Suprapubic skin (tissue), 4 donors: Measurements from ENCODE around the gene CALCR. TPM values are rescaled to one million over a fixed set of nuclear protein-coding genes. Genes with fewer than 3 reads are reported as not detected.

ENCODE experiments used
- DNase-seq, 2 donors: peaks; one replicate each; pipeline ENCODE4 v3.0.0-alpha.2; 2019; ENCODE audit warnings: low spot score in 2 of 2
- H3K27ac ChIP-seq: fragments of 200-600 bp; sonication (generic); one replicate; pipeline ENCODE4 v1.5.1; 2019
- H3K27me3 ChIP-seq: fragments of 200-600 bp; sonication (generic); one replicate; pipeline ENCODE4 v1.5.1; 2019
- H3K36me3 ChIP-seq: fragments of 200-600 bp; sonication (generic); one replicate; pipeline ENCODE4 v1.5.1; 2019
- H3K4me1 ChIP-seq: fragments of 200-600 bp; sonication (generic); one replicate; pipeline ENCODE4 v1.5.1; 2019
- H3K4me3 ChIP-seq: fragments of 200-600 bp; sonication (generic); one replicate; pipeline ENCODE4 v1.5.1; 2019; ENCODE audit warnings: mild to moderate bottlenecking
- H3K9me3 ChIP-seq: fragments of 200-600 bp; sonication (generic); one replicate; pipeline ENCODE4 v1.5.1; 2019
- CTCF ChIP-seq, 2 donors: fragments of 200-600 bp in 1 of 2; fragments of 450-650 bp in 1 of 2; sonication (generic) in 1 of 2; IDR thresholded peaks; one replicate each; pipeline ENCODE4 v1.5.1; 2016 to 2019; ENCODE audit warnings: antibody characterized with exemption in 2 of 2, mild to moderate bottlenecking in 1 of 2, moderate library complexity in 1 of 2
- EP300 ChIP-seq: sonication (generic); formaldehyde crosslinking; IDR thresholded peaks from one replicate; pipeline ENCODE4 v1.6.1; 2017; ENCODE audit warnings: antibody characterized with exemption
- POLR2A ChIP-seq, 2 donors: fragments of 450-650 bp; IDR thresholded peaks; one replicate each; pipeline ENCODE4 v1.6.1; 2017; ENCODE audit warnings: antibody characterized with exemption in 2 of 2, mild to moderate bottlenecking in 2 of 2, moderate library complexity in 2 of 2
- POLR2AphosphoS5 ChIP-seq, 3 donors: sonication (generic); formaldehyde crosslinking; IDR thresholded peaks; one replicate each; pipeline ENCODE4 v1.6.1; 2017; ENCODE audit warnings: antibody characterized with exemption in 3 of 3
- WGBS: methylation state at CpG from one replicate; pipeline ENCODE4 v1.1.5; 2018; 5-methylcytosine and 5-hydroxymethylcytosine counted together
- total RNA-seq, 4 donors: library from RNA; depleted of rRNA; stranded (reverse); fragments of >200 nt; gene quantifications; one replicate each; pipeline ENCODE4 v1.1.0, GENCODE V29; 2016

Gene CALCR
- total RNA-seq, 4 donors from 2014 or later: not detected

GRCh38 chr7:93392984-93393383 lies 181.5 kb downstream of the CALCR start:
- Histone ChIP-seq H3K4me3 (no peak overlapping the region), H3K9me3 (no peaks in the 10 kb centered on the region), H3K27ac (no peak overlapping the region), H3K4me1 (no peaks in the 10 kb centered on the region), H3K27me3 (no peaks in the 10 kb centered on the region), H3K36me3 (no peaks in the 10 kb centered on the region)
- no peak for DNase-seq
- TF ChIP-seq POLR2A (IDR thresholded peaks at IDR 0.05): no peak
- TF ChIP-seq POLR2AphosphoS5 (IDR thresholded peaks at IDR 0.05): no peak
- no peak for TF ChIP-seq EP300
- no peak for TF ChIP-seq CTCF (IDR thresholded peaks at IDR 0.05)
- 92% methylated on average over 1 of the region's 1 CpG for WGBS

GRCh38 chr7:93390660-93391059 lies 183.9 kb downstream of the CALCR start:
- no peak for TF ChIP-seq EP300
- no peak for TF ChIP-seq CTCF (IDR thresholded peaks at IDR 0.05)
- TF ChIP-seq POLR2A (IDR thresholded peaks at IDR 0.05): no peak
- TF ChIP-seq POLR2AphosphoS5 (IDR thresholded peaks at IDR 0.05): no peak
- DNase-seq: no peak
- no peaks in the 10 kb centered on the region for H3K9me3 ChIP-seq
- H3K4me1 ChIP-seq: no peaks in the 10 kb centered on the region
- no peak overlapping the region for H3K4me3 ChIP-seq
- no peak overlapping the region for H3K27ac ChIP-seq
- WGBS: 96% methylated on average over 3 of the region's 3 CpGs
- peaks cover 3% of the 10 kb centered on the region for H3K27me3 ChIP-seq
- no peaks in the 10 kb centered on the region for H3K36me3 ChIP-seq

GRCh38 chr7:93382362-93382761 lies 192.2 kb downstream of the CALCR start:
- Histone ChIP-seq H3K27ac (no peak overlapping the region), H3K4me3 (no peak overlapping the region), H3K4me1 (no peaks in the 10 kb centered on the region), H3K9me3 (no peaks in the 10 kb centered on the region), H3K36me3 (no peaks in the 10 kb centered on the region), H3K27me3 (peaks cover 4% of the 10 kb centered on the region)
- no peak for TF ChIP-seq CTCF (IDR thresholded peaks at IDR 0.05)
- no peak for TF ChIP-seq POLR2AphosphoS5 (IDR thresholded peaks at IDR 0.05)
- TF ChIP-seq EP300: no peak
- no peak for TF ChIP-seq POLR2A (IDR thresholded peaks at IDR 0.05)
- DNase-seq: no peak
- WGBS: 60% methylated on average over 3 of the region's 3 CpGs

GRCh38 chr7:93378131-93378760 lies 196.3 kb downstream of the CALCR start:
- Histone ChIP-seq H3K4me1 (no peaks in the 10 kb centered on the region), H3K36me3 (no peaks in the 10 kb centered on the region), H3K4me3 (no peak overlapping the region), H3K9me3 (no peaks in the 10 kb centered on the region), H3K27ac (no peak overlapping the region), H3K27me3 (no peaks in the 10 kb centered on the region)
- DNase-seq: no peak
- WGBS: 75% methylated on average over 6 of the region's 6 CpGs
- TF ChIP-seq EP300: no peak
- no peak for TF ChIP-seq POLR2A (IDR thresholded peaks at IDR 0.05)
- TF ChIP-seq POLR2AphosphoS5 (IDR thresholded peaks at IDR 0.05): no peak
- no peak for TF ChIP-seq CTCF (IDR thresholded peaks at IDR 0.05)

- no peaks in the 10 kb centered on the region for H3K9me3 ChIP-seq
- no peak overlapping the region for H3K4me3 ChIP-seq
- DNase-seq: no peak
- no peaks in the 10 kb centered on the region for H3K27me3 ChIP-seq
- no peaks in the 10 kb centered on the region for H3K36me3 ChIP-seq
- TF ChIP-seq POLR2AphosphoS5 (IDR thresholded peaks at IDR 0.05) (no peak), POLR2A (IDR thresholded peaks at IDR 0.05) (no peak), EP300 (no peak), CTCF (IDR thresholded peaks at IDR 0.05) (no peak)
- no peaks in the 10 kb centered on the region for H3K4me1 ChIP-seq
- H3K27ac ChIP-seq: no peak overlapping the region
Measured at GRCh38 chr7:93375603-93376002, 198.9 kb downstream of the CALCR start.
